Panc1 (cell line): ENCODE measurements around the gene MMP23B. TPM values are rescaled to one million over a fixed set of nuclear protein-coding genes. Genes with fewer than 3 reads are reported as not detected.

Experiments used
- ATAC-seq: fragments of 200-7000 bp; cut with Tn5 transposase; 2 replicates; pipeline ENCODE4 v1.9.1; 2020; ENCODE audit warnings: mild to moderate bottlenecking, moderate library complexity
- BruUV-seq: library from RNA; stranded (reverse); fragments of 400-500 nt; replicated peaks from 2 replicates; lab custom pipeline; 2021; lab: Mats Ljungman, UMichigan
- CTCF ChIA-PET: fragments of 300-600 bp; sonication (Branson Sonifier 250); formaldehyde crosslinking; loops from one replicate; lab custom pipeline; 2022; ENCODE audit warnings: antibody characterized with exemption; lab: Charles Lee
- POLR2A ChIA-PET: fragments of 300-600 bp; sonication (Branson Sonifier 250); formaldehyde crosslinking; loops from one replicate; lab custom pipeline; 2022; ENCODE audit warnings: antibody characterized with exemption; lab: Charles Lee
- DNase-seq: peaks from one replicate; pipeline ENCODE4 v3.0.0-alpha.2; 2010; ENCODE audit warnings: low read depth, low spot score
- H3K27ac ChIP-seq: 2 replicates; pipeline ENCODE4 v1.5.1; 2011; ENCODE audit warnings: mild to moderate bottlenecking, low read length, inconsistent platforms
- H3K27me3 ChIP-seq: fragments of 200-500 bp; sonication (Bioruptor generic); 2 replicates; pipeline ENCODE4 v1.6.0; 2014; ENCODE audit warnings: low read length, inconsistent platforms; ENCODE audit not compliant: control insufficient read depth, insufficient read depth
- H3K36me3 ChIP-seq: fragments of 200-500 bp; sonication (Bioruptor generic); 2 replicates; pipeline ENCODE4 v1.5.1; 2014; ENCODE audit warnings: inconsistent platforms, mild to moderate bottlenecking, low read length, moderate library complexity; ENCODE audit not compliant: control insufficient read depth, insufficient read depth
- H3K4me1 ChIP-seq: 2 replicates; pipeline ENCODE4 v1.5.1; 2011; ENCODE audit warnings: inconsistent platforms, mild to moderate bottlenecking, low read length, moderate library complexity; ENCODE audit not compliant: control insufficient read depth, insufficient read depth
- H3K4me3 ChIP-seq, 2 experiments: 2 replicates each; pipeline ENCODE4 v1.5.1; 2011 to 2012; ENCODE audit warnings: low read depth in 2 of 2, low read length in 2 of 2, mild to moderate bottlenecking in 2 of 2, inconsistent platforms in 1 of 2, moderate library complexity in 1 of 2
- H3K9me3 ChIP-seq: fragments of 200-500 bp; sonication (Bioruptor generic); 2 replicates; pipeline ENCODE4 v1.5.1; 2014; ENCODE audit warnings: low read depth, mild to moderate bottlenecking, inconsistent platforms, low read length, moderate library complexity; ENCODE audit not compliant: control insufficient read depth, insufficient read depth
- POLR2AphosphoS5 ChIP-seq: IDR thresholded peaks from 2 replicates; pipeline ENCODE4 v1.6.1; 2012; ENCODE audit warnings: mild to moderate bottlenecking, low read depth, low read length, moderate library complexity
- SIN3A ChIP-seq: IDR thresholded peaks from 2 replicates; pipeline ENCODE4 v1.6.1; 2012; ENCODE audit warnings: low read depth, mild to moderate bottlenecking, low read length, moderate library complexity, borderline replicate concordance; ENCODE audit not compliant: insufficient read depth
- TCF7L2 ChIP-seq: IDR thresholded peaks from 2 replicates; pipeline ENCODE4 v1.6.1; 2011; ENCODE audit warnings: mild to moderate bottlenecking, low read depth, low read length, inconsistent platforms
- in situ Hi-C: cut with HindIII; loops from 2 replicates; pipeline ENCODE4 v1.10.0; 2016; ENCODE audit warnings: low sequenced_read_pairs, low pct_unique_long_range_greater_than_20kb
- intact Hi-C: fragments of 100-400 bp; cut with micrococcal nuclease; formaldehyde crosslinking; loops from one replicate; pipeline ENCODE4 v1.10.0; 2022; ENCODE audit not compliant: unreplicated experiment
- total RNA-seq: library from RNA; stranded (reverse); gene quantifications from one replicate; pipeline ENCODE4 v1.2.1, GENCODE V29; 2021; ENCODE audit not compliant: unreplicated experiment
- TF ChIP-seq, protein P1 (sequence below): fragments of 450-650 bp; IDR thresholded peaks from 2 replicates; pipeline ENCODE4 v1.5.1; 2017; ENCODE audit warnings: mild to moderate bottlenecking
- TF ChIP-seq, protein P2 (sequence below), 2 experiments: IDR thresholded peaks; 2 replicates each; pipeline ENCODE4 v1.6.1; 2011 to 2012; ENCODE audit warnings: low read depth in 2 of 2, control low read depth in 1 of 2, low read length in 1 of 2, mild to moderate bottlenecking in 1 of 2, moderate library complexity in 1 of 2; ENCODE audit not compliant: insufficient read depth in 1 of 2

MMP23B gene
- total RNA-seq, 1 experiment from 2014 or later = 5.0 TPM

DNA sequence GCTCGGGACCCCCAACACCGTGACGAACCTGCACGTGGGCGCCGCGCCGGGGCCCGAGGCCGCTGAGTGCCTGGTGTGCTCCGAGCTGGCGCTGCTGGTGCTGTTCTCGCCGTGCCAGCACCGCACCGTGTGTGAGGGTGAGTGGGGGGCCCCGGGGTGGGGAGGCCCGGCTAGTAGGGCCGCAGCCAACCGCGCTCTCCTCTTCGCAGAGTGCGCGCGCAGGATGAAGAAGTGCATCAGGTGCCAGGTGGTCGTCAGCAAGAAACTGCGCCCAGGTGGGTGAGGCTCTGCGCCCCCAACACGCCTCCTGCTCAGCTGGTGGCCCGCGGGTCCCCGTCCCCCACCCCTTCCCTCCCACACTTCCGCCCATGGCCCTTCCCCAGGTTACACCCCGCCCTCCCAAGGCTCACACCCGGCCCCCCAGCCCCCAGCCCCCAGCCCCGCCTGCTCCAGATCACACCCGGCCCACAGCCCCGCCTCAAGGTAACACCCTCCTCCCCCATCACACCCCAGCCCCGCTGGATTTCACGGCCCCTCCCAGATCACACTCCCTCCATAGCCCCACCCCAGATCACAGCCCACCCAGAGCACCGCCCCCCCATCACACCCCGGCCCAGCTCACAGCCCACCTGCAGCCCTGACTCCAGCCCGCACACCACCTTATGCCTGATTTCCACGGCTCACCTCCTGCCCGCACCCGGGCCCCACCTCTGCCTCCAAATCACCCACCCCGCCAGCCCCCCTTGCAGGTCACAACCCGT, 2.4 kb upstream of the MMP23B start:
- Histone ChIP-seq H3K27ac (no peak overlapping the region), H3K27me3 (no peaks in the 10 kb centered on the region), H3K4me1 (no peaks in the 10 kb centered on the region), H3K36me3 (no peaks in the 10 kb centered on the region), H3K4me3 (no peak overlapping the region), H3K9me3 (no peaks in the 10 kb centered on the region)
- ChIA-PET CTCF (no interaction called here), POLR2A (no interaction called here)
- in situ Hi-C loops = no loop called here
- intact Hi-C loops = no loop called here
- ATAC-seq (no peak), DNase-seq (no peak)
- TF ChIP-seq, protein P1, sequence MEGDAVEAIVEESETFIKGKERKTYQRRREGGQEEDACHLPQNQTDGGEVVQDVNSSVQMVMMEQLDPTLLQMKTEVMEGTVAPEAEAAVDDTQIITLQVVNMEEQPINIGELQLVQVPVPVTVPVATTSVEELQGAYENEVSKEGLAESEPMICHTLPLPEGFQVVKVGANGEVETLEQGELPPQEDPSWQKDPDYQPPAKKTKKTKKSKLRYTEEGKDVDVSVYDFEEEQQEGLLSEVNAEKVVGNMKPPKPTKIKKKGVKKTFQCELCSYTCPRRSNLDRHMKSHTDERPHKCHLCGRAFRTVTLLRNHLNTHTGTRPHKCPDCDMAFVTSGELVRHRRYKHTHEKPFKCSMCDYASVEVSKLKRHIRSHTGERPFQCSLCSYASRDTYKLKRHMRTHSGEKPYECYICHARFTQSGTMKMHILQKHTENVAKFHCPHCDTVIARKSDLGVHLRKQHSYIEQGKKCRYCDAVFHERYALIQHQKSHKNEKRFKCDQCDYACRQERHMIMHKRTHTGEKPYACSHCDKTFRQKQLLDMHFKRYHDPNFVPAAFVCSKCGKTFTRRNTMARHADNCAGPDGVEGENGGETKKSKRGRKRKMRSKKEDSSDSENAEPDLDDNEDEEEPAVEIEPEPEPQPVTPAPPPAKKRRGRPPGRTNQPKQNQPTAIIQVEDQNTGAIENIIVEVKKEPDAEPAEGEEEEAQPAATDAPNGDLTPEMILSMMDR = no peak
- TF ChIP-seq POLR2AphosphoS5 = no peak
- TF ChIP-seq TCF7L2 = no peak
- TF ChIP-seq SIN3A = no peak
- TF ChIP-seq, protein P2, sequence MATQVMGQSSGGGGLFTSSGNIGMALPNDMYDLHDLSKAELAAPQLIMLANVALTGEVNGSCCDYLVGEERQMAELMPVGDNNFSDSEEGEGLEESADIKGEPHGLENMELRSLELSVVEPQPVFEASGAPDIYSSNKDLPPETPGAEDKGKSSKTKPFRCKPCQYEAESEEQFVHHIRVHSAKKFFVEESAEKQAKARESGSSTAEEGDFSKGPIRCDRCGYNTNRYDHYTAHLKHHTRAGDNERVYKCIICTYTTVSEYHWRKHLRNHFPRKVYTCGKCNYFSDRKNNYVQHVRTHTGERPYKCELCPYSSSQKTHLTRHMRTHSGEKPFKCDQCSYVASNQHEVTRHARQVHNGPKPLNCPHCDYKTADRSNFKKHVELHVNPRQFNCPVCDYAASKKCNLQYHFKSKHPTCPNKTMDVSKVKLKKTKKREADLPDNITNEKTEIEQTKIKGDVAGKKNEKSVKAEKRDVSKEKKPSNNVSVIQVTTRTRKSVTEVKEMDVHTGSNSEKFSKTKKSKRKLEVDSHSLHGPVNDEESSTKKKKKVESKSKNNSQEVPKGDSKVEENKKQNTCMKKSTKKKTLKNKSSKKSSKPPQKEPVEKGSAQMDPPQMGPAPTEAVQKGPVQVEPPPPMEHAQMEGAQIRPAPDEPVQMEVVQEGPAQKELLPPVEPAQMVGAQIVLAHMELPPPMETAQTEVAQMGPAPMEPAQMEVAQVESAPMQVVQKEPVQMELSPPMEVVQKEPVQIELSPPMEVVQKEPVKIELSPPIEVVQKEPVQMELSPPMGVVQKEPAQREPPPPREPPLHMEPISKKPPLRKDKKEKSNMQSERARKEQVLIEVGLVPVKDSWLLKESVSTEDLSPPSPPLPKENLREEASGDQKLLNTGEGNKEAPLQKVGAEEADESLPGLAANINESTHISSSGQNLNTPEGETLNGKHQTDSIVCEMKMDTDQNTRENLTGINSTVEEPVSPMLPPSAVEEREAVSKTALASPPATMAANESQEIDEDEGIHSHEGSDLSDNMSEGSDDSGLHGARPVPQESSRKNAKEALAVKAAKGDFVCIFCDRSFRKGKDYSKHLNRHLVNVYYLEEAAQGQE (IDR thresholded peaks at IDR 0.05; ENCODE audit: insufficient read depth in 1 of 2, low read depth in 2 of 2, low read length in 1 of 2) = no peak
- no TSS peak for BruUV-seq

GRCh38 chr1:1630191-1630964, 1.6 kb upstream of the MMP23B start:
- intact Hi-C loops = no loop called here
- H3K4me1 ChIP-seq = no peaks in the 10 kb centered on the region
- ATAC-seq (no peak), DNase-seq (no peak)
- in situ Hi-C loops = no loop called here
- TF ChIP-seq TCF7L2 (no peak), SIN3A (no peak), POLR2AphosphoS5 (no peak)
- TF ChIP-seq, protein P1 = no peak
- TF ChIP-seq, protein P2 (IDR thresholded peaks at IDR 0.05; ENCODE audit: insufficient read depth in 1 of 2, low read depth in 2 of 2, low read length in 1 of 2) = no peak
- H3K27me3 ChIP-seq = no peaks in the 10 kb centered on the region
- POLR2A ChIA-PET = no interaction called here
- CTCF ChIA-PET = no interaction called here
- H3K9me3 ChIP-seq = no peaks in the 10 kb centered on the region
- no peaks in the 10 kb centered on the region for H3K36me3 ChIP-seq
- no peak overlapping the region for H3K27ac ChIP-seq
- BruUV-seq = no TSS peak
- H3K4me3 ChIP-seq = no peak overlapping the region
